HG03354 (cell line): ENCODE results near the gene AJAP1.

Experiments
- ATAC-seq: cut with Tn5 transposase; IDR thresholded peaks from one replicate; pipeline ENCODE4 v1.9.1; 2021; ENCODE audit warnings: mild to moderate bottlenecking; ENCODE audit not compliant: unreplicated experiment, poor library complexity, severe bottlenecking

Gene AJAP1

GRCh38 chr1:4674676-4675075 lies 20.3 kb downstream of the AJAP1 start:
- no peak for ATAC-seq

- no peak for ATAC-seq
Measured at GRCh38 chr1:4675454-4676186, 21.2 kb downstream of the AJAP1 start.

- no peak for ATAC-seq
Measured at GRCh38 chr1:4676253-4676652, 21.8 kb downstream of the AJAP1 start.

GRCh38 chr1:4677608-4678007 lies 23.2 kb downstream of the AJAP1 start:
- ATAC-seq = no peak

GRCh38 chr1:4678066-4678717 lies 23.8 kb downstream of the AJAP1 start:
- no peak for ATAC-seq

GRCh38 chr1:4681026-4681425 lies 26.6 kb downstream of the AJAP1 start:
- no peak for ATAC-seq

- ATAC-seq = no peak
Measured at GRCh38 chr1:4682607-4683220, 28.3 kb downstream of the AJAP1 start.

GRCh38 chr1:4684136-4684535 lies 29.7 kb downstream of the AJAP1 start:
- no peak for ATAC-seq

GRCh38 chr1:4684864-4685522 lies 30.6 kb downstream of the AJAP1 start:
- no peak for ATAC-seq

GRCh38 chr1:4685523-4685865 lies 31.1 kb downstream of the AJAP1 start:
- ATAC-seq = no peak

- no peak for ATAC-seq
Measured at GRCh38 chr1:4687943-4688342, 33.5 kb downstream of the AJAP1 start.

GRCh38 chr1:4689271-4689935 lies 35.0 kb downstream of the AJAP1 start:
- no peak for ATAC-seq

- no peak for ATAC-seq
Measured at GRCh38 chr1:4689941-4690635, 35.7 kb downstream of the AJAP1 start.

- no peak for ATAC-seq
Measured at GRCh38 chr1:4690951-4691675, 36.7 kb downstream of the AJAP1 start.

- no peak for ATAC-seq
Measured at GRCh38 chr1:4691766-4692405, 37.5 kb downstream of the AJAP1 start.

- no peak for ATAC-seq
Measured at GRCh38 chr1:4692437-4692836, 38.0 kb downstream of the AJAP1 start.

- ATAC-seq = no peak
Measured at GRCh38 chr1:4693331-4693730, 38.9 kb downstream of the AJAP1 start.

- ATAC-seq = no peak
Measured at GRCh38 chr1:4693891-4694290, 39.5 kb downstream of the AJAP1 start.

GRCh38 chr1:4694492-4694891 lies 40.1 kb downstream of the AJAP1 start:
- ATAC-seq = no peak
